ENCODE results near the gene SGPL1.

Gene SGPL1

DNA sequence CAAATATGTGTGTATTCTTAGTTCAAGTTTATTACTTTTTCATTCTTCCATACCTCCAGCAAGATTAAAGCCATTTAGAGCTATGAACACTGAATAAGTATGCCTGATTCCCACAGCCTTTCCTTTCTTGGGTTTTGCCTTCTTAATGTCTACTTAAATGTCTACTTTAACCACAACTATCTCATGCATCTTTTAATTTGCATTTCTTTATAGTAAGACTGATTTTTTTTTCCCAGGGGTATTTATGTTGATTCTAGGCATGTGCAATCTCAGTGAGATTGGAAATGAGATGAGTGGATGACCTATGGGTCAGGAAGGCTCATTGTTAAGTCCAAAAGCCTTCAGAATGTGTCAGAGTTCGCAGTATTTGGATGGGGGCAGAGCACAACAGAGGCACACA, 69.0 kb downstream of the SGPL1 start:
- DNase-seq = no peak

DNA sequence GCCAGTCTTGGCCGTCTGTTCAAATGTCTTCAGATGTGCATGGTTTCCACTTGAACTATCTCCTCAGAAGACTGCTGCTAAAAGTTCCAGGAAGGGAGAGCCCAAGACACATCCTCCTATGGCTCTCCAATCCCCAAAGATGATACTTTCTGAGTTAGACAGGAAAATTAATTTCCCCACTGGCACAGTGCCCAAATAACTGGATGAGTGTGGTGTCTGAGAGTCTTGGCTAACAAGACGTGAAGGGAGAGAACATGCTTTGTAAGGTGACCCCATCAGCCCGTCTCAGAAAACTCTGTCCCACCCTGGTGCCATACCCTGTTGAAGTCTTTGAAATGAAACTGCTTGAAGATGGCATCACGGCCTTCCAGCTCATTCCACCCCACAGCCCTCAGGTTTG, 69.7 kb downstream of the SGPL1 start:
- no peak for DNase-seq

DNA sequence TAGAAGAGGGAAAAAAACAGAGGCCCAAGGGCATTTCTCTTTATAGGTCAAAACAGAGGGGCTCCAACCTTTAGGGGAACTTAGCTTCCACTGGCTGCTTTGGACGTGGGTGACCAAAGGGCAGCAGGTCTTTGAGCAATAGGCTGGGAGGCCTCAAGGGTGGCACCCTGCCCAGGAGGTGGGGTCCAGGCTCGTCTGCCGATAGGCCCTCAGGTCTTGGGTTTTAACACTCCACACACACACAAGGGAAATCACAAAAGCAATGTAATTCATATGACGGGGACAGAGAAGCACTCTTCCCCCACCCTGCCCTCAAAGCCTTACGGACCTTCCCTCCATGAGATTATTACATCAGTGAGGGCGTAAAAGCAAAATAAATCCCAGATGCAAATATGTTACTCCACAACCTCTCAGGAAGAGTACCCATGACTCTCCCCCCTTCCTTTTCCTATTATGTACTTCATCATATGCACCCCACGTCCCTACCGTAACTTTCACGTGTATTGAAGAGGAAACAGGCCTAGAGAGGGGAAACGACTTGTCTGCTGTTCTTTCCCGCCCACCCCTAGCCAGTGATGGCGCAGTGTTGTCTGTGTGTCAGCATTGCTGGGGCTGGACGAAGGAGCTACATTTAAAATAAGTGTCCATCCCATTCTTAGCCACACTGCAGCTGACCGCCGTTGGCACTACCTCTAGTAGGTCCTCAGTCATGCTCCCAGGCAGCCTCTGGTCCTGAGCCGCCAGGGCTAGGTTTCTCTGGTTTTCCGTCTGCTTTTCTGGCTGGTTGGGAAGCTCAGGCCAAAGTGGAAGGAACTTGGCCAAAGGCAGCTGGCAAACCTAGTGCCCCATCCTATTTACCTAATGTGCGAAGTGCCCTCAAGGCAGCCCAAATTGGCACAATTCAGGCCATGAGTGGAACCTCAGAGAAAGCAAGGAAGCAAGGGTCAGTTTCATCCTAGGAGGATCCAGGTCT, 70.5 kb downstream of the SGPL1 start:
- no peak for DNase-seq

DNA sequence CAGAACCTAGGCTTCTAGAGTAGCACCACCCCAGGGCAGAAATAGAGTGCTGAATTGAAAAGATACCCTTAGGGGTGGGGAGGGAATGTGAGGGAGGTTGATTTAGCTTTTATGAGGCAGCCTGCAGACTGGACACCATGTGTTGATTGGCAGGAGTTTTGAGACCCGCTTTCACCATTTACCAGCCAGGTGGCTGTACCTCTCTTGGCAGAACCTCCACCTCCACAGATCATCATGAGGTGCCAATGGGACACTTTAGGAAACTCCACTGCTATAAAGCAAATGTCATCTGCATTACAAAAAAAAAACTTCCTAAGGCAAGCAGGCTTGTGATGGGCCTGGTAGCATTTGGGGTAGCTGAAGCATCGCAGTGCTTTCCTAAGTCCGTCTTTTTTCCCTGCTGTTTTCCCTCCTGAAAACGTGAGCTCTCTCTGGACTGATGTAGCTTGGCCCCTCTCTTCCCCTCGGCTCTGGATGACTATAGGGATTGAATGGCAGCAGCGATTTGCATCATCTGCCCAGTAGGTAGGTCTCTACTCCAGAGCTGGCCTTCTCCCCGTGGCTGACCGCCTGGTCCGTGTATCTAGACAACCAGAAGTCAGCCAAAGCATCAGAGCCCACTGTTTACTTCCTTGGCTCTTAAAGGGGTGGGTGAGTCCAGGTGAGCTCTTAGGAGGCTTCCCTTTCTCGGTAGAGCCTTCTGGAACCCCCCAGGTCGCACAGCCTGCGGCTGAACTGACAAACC, 71.3 kb downstream of the SGPL1 start:
- peak in 2 of 51 donors; percentile 26 to 58 for DNase-seq

DNA sequence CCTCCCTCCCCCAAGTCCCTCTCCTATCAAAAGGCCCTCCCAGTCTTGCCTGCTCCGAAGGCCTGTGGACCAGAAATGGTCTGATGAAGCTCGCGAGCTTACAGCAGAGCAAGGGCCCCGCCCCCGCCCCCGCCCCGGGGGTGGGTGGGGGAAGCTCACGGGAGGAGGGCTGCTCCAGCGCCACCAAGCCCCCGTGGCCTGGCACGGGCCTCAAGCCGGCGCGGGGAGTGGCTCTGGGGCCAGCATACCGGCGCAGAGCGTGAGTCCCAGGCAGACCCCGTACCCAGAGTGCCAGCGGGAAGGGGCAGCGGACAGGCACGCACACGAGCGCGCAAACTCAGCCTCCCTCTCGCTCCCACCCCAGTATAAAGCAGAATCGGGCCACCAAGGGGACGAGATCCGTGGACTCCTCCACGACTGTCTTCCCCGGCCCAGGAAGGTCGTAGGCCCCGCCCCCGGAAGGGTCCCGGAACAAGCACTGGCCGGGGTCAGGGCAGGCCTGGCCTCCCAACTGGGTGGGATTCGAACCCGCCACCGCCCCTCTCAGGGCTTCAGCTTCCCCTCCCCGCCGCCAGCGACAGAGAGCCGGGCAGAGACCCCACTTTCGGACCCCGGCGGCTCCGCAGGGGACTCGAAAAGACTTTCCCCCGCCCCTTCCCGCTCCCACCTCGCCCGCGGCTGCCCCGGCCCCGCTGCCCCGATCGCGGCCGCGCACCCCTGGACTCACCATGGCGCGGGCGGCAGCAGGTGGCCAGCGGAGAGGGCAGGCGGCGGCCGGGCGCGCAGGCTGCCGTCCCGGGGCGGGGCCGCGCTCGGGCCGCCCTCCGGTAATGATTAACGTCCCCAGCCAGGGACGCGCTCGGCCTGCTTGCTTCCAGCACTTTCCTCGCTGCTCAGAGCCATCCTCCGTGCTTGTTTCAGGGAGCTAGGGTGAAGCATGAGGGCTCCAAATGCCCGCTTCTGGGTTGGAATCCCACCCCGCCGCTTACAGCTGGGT, 72.4 kb downstream of the SGPL1 start, which contains the start of gene PCBD1:
TSS of gene PCBD1 (minus strand) at position 762 of the 997 bp plus-strand sequence. CDS start at position 730, 32 bp downstream.
- DNase-seq = peak in 46 of 51 donors; percentile 19 to 77 (median 60)

DNA sequence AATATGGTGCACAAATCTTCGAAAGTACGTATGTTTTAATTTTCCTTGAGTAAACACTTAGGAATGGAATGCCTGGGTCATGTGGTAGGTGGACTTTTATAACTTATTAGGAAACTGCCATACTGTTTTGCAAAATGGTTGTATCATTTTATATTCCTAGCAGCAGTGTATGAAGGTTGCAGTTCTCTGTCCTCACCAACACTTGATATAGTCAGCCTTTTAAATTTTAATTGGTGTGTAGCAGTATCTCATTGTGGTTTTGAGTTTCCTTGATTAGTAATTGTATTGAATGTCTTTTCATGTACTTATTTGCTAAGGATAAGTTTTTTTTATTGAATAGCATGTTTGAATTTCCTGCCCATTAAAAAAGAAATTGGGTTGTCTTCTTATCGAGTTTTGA, 73.5 kb downstream of the SGPL1 start:
- no peak for DNase-seq

DNA sequence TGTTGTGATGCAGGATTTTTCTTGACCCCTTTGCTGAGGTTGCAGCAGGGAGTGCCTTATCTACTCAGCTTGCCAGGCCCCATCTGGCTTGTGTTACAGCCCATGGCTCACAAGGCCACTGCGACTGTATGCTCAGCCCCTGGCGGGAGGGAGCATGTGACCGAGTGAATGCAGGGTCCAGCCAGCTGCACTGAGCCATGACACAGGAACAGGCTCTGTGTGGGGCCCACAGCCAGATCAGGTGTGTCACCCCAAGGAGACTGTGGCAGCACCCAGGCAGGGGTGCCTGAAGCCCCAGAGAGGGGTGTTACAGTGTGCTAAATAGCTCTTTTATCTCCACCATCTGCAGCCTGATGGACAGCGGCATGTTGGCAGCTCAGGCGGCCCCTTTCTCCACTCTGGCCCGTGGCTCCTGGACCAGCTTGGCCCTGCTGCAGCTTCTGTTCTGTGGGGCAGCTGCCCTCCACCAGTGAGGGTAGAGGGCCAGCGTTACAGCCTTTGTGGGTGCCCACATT, 75.2 kb downstream of the SGPL1 start:
- DNase-seq = peak in 35 of 51 donors; percentile 6 to 78 (median 38)

DNA sequence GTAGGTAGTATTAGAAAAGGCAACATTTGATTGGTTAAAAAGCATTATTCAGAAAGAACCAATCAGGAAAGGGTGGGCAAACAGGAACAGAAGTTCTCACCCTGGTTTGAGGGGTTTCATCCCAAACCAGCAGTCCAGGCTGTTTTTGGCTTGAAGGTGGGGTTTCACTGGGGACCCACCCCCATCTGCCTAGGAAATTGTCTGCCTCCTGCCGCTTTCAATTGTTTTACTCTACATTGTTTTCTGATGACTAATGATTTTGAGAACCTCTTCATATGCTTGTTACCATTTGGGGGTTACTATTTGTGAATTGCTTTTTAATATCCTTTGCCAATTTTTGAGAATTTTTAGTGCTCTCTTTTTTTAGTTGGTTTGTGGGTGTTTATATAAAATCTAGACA, 75.9 kb downstream of the SGPL1 start:
- no peak for DNase-seq

DNA sequence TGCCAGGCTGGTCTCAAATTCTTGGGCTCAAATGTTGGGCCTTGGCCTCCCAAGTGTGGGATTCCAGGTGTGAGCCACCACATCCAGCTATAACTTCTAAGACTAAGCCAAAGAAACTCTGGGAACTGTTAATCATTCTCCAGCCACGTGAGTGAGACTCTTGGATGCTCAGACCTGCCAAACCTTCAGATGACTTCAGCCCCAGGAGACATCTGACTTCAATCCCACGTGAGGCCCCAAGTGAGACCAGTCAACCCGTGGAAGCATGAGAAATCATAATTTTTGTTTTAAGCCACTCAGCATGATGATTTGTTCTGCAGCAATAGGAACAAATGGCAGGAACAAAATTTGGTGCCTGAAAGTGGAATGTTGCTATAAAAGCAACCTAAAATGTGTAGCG, 76.9 kb downstream of the SGPL1 start:
- DNase-seq = no peak

DNA sequence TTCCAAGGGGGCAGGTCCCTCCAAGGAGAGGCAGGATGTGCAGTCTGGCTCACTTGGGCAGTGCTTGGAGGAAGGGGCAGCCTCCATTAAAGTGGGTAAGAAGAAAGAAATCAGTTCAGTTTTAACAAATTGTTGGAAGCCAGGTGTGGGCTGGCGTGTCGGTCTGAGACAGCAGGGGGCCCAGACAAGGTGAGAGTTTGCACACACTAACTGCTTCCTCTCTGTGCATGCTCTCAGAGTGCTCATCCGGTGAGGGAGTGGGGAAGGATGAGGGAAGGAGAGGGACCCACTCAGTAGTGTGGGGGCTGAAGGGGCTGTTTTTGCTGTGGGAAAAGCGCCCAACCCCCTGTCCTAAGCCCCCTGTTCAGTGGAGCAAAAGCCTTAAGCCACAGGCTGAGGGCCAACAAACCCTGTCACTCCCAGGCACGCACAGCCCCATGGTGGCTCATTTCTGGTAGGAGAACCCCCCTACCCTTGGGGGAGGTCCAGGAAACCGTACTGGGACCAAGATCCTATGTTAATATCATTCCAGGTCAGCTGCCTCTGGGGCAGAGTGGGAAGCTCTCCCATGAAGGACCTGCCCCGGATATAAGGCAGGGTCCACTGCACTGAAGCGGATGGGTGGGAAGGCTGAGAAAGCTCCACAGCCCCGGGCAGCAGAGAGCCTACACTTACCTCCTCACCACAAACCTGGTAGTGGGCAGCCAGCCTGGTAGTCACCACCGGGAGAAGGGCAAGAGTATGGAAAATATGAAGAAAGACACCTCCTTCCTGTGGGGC, 77.7 kb downstream of the SGPL1 start:
- no peak for DNase-seq

DNA sequence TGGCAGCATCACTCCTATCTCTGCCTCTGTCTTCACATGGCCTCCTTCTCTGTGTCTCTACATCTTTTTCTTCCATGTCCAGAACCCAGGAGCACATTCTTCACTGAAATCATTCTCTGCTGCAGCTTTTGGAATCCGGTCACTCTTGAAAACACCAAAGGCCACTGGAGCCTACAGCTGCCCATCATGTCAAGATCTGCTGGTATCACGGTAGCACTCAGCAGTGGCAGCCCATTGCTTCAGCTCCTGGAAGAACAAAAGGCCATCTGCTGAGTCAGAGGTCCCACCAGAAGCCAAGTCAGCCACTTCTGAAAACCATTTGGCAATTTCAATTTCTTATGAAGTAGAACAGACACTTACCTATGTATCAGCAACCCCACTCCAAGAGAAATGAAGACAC, 78.7 kb downstream of the SGPL1 start:
- no peak for DNase-seq

DNA sequence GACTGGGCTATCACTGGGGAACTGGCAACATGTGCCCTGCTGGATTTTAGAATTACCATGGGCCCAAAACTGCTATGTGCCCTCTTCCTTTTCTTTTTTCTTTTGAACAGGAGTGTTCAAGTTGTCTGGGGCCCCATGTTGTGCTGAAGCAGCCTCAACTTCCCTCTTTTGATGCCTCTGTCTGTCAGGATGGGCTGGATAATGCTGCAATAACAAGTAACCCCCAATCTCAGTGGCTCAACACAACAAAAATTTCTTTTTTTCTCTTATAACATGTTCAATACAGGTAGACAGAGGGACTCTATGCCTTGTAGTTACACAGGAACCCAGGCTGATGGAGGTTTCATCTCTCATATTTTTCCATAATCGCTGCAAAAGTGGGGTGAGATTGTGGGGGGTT, 80.8 kb downstream of the SGPL1 start:
- no peak for DNase-seq

DNA sequence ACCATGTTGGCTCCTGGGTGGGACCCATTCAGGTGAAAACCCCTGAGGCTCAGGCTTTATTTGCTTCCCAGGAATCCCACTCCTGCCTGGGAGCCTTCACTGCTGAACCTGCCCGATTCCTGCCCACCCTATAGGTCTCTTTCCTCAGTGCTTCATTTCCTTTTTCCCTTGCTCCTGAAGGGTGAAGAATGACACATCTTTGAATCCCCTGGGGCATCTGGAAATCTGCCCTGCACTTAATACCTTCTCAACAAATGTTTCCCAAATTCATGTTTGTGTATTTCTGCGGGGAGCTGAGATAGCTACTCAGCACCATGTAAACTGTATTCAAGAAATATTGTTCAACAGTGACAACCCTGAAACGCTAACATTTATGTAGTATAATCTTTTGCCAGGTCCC, 82.9 kb downstream of the SGPL1 start:
- DNase-seq = no peak

DNA sequence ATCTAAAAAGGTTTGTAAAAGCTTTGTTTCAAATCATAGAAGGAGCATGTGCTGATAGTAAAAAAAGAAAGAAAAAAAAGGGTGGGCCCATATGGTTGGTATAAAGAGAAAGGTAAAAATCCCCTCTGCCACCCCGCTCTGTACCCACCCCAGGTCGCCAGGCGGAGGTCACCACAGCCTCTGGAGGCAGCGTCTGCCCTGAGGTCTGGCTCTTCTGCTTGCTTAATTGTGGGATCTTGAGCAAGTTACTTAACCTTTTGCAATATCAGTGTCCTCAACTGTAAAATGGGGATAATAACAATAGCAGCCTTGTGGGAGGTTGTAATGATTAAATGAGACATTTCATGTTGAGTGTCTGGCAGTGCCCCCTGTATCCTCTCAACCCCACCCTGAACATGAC, 83.3 kb downstream of the SGPL1 start:
- DNase-seq = no peak

DNA sequence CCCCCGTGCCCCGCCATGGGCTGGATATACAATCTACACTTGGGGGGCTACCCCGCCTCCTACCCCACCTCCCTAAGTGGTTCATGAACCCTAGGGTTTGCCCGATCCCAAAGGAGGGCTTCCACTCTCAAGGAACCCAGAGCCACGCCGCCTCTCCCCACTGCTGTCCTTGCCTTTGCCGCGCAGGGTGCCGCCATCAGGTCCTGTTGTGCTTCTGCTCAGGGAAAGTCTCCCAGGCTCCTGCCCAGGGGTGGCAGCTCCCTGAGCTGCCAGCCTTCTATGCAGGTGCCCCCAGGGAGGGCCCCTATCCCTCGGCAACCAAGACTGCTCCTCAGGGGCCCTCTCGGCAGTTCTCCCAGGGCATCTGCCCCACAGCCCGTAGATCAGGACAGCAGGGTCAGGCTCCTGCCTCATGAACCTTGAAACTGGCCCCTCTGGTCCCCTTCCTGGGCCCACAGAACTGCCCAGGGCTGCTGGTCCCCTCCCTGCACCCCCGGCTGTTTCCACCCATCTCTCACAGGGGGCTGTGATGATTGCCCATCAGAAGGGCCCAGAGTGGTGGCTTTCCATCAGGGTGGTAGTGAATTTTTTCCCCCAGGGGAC, 85.6 kb downstream of the SGPL1 start:
- no peak for DNase-seq

DNA sequence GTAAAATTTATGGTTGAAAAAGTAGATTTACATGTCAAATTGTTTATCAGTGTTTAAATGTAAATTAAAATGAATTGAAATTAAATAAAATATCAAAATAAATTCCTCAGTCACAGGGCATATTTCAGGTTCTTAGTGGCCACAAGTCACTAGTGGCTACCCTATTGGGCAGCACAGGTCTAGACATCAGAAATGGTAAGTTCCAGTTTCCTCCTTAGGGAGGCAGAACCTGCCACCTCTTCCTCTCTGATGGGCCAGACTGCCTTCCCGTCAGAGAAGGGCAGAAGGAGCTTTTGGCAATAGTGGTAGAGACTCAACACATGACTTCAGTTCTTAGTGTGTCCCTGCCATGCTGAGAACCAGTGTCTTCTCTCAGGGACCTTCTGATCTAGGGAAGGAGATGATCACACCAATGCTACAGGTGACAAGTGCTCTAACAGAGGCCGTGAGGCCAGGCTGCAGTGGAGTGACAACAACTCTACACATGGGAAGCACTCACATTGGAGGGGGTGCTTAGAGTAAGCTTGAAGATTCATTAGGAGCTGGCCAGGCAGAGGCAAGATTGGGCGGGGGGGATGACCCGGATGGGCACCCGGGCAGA, 87.0 kb downstream of the SGPL1 start:
- no peak for DNase-seq

DNA sequence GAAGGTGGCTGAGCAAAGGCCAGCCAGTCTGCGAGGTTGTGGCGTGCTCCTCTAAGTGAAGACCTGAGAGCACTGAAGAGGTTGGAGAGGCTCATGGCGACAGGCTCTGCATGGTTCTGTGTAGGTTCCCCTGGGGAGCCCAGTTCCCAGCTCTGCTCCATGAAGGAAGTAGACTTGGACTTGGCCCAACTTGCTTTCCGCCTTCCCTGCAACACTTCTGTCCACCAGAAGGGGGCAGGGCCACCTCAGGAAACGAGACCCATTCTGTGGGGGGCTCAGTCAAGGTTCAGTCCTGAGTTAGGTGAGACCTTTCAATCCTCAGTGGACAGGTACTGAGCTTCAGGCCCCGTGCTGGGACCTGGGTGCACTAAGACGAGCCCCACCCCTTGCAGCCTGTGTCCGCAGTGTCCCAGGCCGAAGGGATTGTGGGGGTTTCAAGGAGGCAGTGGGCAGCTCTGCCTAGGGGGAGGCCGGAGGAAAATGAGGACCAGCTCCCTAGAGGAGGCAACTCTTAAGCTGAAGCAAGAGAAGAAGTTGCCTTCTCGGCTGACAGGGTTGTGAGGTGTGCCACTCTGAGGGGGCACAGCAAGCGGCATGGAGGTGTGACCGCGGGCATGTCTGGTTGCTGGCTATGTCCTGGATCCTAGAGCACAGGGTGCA, 87.6 kb downstream of the SGPL1 start:
- peak in 34 of 51 donors; percentile 4 to 66 (median 35) for DNase-seq

Data from hypothalamus (tissue), 51 donors.